ENCODE results near the gene SLC51B. TPM values are rescaled to one million over a fixed set of nuclear protein-coding genes. Genes with fewer than 3 reads are reported as not detected.

The SLC51B gene
- total RNA-seq, 2 donors from 2014 or later = not detected

DNA sequence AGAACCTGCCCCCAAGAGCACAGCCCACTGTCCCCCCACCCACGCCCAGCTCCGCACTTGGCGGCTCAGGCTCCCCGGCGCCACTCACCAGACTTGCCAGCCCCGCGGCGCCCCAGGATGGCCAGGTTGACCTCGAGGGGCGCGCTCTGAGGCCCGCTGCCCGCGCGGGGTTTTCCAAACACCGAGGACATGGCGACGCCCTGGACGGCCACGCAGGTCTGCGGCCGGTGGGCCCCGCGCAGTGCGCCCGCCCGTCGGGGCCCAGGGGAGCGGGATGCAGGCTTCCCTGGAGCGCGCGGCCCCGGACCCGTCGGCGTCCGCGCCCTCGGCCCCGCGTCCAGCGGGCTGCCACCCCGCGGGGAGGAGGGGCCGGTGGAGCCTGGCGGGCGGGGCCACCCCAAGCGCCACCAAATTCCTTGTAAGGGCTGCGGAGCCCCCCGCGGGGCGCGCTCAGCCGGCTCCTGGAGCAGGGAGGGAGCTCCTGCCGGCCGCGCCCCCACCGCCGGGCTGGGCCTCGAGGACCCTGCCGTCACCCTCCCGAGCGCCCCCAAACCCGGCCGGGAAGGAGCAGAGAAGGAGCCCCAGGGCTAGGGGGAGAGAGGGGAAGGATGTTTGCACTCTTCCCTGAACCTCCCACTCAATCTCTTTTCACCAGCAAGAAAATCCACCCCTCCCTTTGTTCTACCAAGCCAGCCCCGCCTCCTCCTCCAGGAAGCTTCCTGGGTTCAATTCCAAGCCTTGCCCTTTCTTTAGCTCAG, 22.6 kb downstream of the SLC51B start, which contains the start of gene RASL12:
Gene RASL12, minus strand, starts transcription at position 347 of the 758 bp plus-strand sequence. Its CDS starts 156 bp downstream, at position 191.
- TF ChIP-seq, protein P1, sequence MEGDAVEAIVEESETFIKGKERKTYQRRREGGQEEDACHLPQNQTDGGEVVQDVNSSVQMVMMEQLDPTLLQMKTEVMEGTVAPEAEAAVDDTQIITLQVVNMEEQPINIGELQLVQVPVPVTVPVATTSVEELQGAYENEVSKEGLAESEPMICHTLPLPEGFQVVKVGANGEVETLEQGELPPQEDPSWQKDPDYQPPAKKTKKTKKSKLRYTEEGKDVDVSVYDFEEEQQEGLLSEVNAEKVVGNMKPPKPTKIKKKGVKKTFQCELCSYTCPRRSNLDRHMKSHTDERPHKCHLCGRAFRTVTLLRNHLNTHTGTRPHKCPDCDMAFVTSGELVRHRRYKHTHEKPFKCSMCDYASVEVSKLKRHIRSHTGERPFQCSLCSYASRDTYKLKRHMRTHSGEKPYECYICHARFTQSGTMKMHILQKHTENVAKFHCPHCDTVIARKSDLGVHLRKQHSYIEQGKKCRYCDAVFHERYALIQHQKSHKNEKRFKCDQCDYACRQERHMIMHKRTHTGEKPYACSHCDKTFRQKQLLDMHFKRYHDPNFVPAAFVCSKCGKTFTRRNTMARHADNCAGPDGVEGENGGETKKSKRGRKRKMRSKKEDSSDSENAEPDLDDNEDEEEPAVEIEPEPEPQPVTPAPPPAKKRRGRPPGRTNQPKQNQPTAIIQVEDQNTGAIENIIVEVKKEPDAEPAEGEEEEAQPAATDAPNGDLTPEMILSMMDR (conservative IDR thresholded peaks at IDR 0.05) = no peak
- peaks cover 27% of the 10 kb centered on the region for H3K4me1 Mint-ChIP-seq
- Histone ChIP-seq H3K27ac (ENCODE audit: low read depth, low read length) (peak within 1 kb of the TSS; percentile 13), H3K9me3 (ENCODE audit: control insufficient read depth, low read length) (peaks cover 4% of the 10 kb centered on the region), H3K36me3 (ENCODE audit: control insufficient read depth, insufficient read depth, low read length) (peaks cover 29% of the 10 kb centered on the region), H3K9ac (ENCODE audit: extremely low read depth, low read length, poor library complexity, severe bottlenecking) (peak within 1 kb of the TSS; percentile 88), H3K27me3 (ENCODE audit: control insufficient read depth, insufficient read depth, low read length, poor library complexity, severe bottlenecking) (no peaks in the 10 kb centered on the region), H3K4me1 (ENCODE audit: control insufficient read depth, insufficient read depth, low read length) (peaks cover 8% of the 10 kb centered on the region), H3K4me3 (ENCODE audit: low read length) (peak within 1 kb of the TSS; percentile 89)
- peaks cover 16% of the 10 kb centered on the region for H3K36me3 Mint-ChIP-seq (ENCODE audit: low read depth)
- WGBS, 2 experiments (ENCODE audit: insufficient coverage in 1 of 2, insufficient read length in 1 of 2) = 2 to 3% methylated on average over 16 to 66 of the region's 66 CpGs
- no peaks in the 10 kb centered on the region for H3K27me3 Mint-ChIP-seq (ENCODE audit: insufficient read depth)
- H3K4me3 Mint-ChIP-seq = peak within 1 kb of the TSS; percentile 90
- H3K27ac Mint-ChIP-seq = peak within 1 kb of the TSS; percentile 97
- DNase-seq = peak; percentile 84
- H3K9me3 Mint-ChIP-seq = no peaks in the 10 kb centered on the region

DNA sequence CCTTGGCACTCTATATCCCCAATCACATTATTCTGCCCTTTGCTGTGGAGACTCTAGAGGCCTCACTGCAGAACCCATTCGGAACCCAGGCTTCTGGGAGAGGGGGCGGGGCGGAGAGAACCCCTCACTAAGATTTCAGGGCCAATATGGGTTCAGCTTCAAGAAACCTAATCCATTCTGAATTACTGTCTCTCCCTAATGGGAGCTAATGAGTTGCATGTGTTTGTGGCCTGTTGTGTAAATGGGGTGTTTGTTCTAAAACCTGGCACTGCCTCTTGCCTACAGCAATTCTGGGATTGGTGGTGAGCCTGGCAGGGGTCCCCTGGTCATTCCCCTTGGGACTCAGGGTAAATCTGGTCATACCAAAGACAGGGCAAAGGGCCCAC, 23.2 kb downstream of the SLC51B start:
- H3K9me3 Mint-ChIP-seq = peaks cover 3% of the 10 kb centered on the region
- Histone ChIP-seq H3K9ac (ENCODE audit: extremely low read depth, low read length, poor library complexity, severe bottlenecking) (peak overlapping the region; percentile 88), H3K36me3 (ENCODE audit: control insufficient read depth, insufficient read depth, low read length) (peaks cover 23% of the 10 kb centered on the region), H3K27me3 (ENCODE audit: control insufficient read depth, insufficient read depth, low read length, poor library complexity, severe bottlenecking) (no peaks in the 10 kb centered on the region), H3K4me1 (ENCODE audit: control insufficient read depth, insufficient read depth, low read length) (peaks cover 8% of the 10 kb centered on the region), H3K27ac (ENCODE audit: low read depth, low read length) (no peak overlapping the region), H3K9me3 (ENCODE audit: control insufficient read depth, low read length) (peaks cover 5% of the 10 kb centered on the region), H3K4me3 (ENCODE audit: low read length) (peak overlapping the region; percentile 89)
- H3K27ac Mint-ChIP-seq = peak overlapping the region; percentile 89
- TF ChIP-seq, protein P1 (conservative IDR thresholded peaks at IDR 0.05) = no peak
- H3K4me3 Mint-ChIP-seq = peak overlapping the region; percentile 90
- H3K4me1 Mint-ChIP-seq = peaks cover 27% of the 10 kb centered on the region
- H3K27me3 Mint-ChIP-seq (ENCODE audit: insufficient read depth) = no peaks in the 10 kb centered on the region
- DNase-seq = no peak
- peaks cover 10% of the 10 kb centered on the region for H3K36me3 Mint-ChIP-seq (ENCODE audit: low read depth)
- 56 to 69% methylated on average over 1 to 3 of the region's 3 CpGs for WGBS, 2 experiments (ENCODE audit: insufficient coverage in 1 of 2, insufficient read length in 1 of 2)

DNA sequence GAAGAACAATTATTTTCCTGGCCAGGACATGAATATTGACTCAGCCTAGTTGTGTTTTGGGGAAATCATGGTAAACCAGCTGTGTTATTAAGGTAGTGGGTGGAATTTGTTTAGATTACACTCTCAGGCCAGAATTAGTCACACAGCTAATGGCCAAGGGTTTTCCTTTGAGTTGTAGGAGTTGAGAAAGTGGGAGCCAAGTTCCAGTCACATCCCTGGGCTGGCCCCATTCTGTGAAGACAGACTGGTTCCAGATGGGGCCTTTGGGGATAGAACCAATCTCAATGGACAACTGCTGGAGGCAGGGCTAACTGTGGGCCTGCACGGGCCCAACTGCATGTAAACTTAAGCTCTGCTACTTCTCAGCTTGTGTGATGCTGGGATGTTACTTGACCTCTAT, 24.0 kb downstream of the SLC51B start:
- Histone ChIP-seq H3K4me3 (ENCODE audit: low read length) (no peak overlapping the region), H3K4me1 (ENCODE audit: control insufficient read depth, insufficient read depth, low read length) (peaks cover 8% of the 10 kb centered on the region), H3K9me3 (ENCODE audit: control insufficient read depth, low read length) (peaks cover 5% of the 10 kb centered on the region), H3K27me3 (ENCODE audit: control insufficient read depth, insufficient read depth, low read length, poor library complexity, severe bottlenecking) (no peaks in the 10 kb centered on the region), H3K36me3 (ENCODE audit: control insufficient read depth, insufficient read depth, low read length) (peaks cover 16% of the 10 kb centered on the region), H3K9ac (ENCODE audit: extremely low read depth, low read length, poor library complexity, severe bottlenecking) (no peak overlapping the region), H3K27ac (ENCODE audit: low read depth, low read length) (no peak overlapping the region)
- no peak overlapping the region for H3K27ac Mint-ChIP-seq
- DNase-seq = no peak
- TF ChIP-seq, protein P1 (conservative IDR thresholded peaks at IDR 0.05) = no peak
- no peak overlapping the region for H3K4me3 Mint-ChIP-seq
- peaks cover 7% of the 10 kb centered on the region for H3K36me3 Mint-ChIP-seq (ENCODE audit: low read depth)
- 97% methylated on average over 1 of the region's 1 CpG; no CpG with 5 or more reads in 1 of the 2 experiments for WGBS, 2 experiments (ENCODE audit: insufficient coverage in 1 of 2, insufficient read length in 1 of 2)
- no peaks in the 10 kb centered on the region for H3K27me3 Mint-ChIP-seq (ENCODE audit: insufficient read depth)
- peaks cover 4% of the 10 kb centered on the region for H3K9me3 Mint-ChIP-seq
- H3K4me1 Mint-ChIP-seq = peaks cover 27% of the 10 kb centered on the region
